Endothelial cell of umbilical vein (primary cell): ENCODE results near the gene FAM3C. TPM values are rescaled to one million over a fixed set of nuclear protein-coding genes. Genes with fewer than 3 reads are reported as not detected.
"Not testable (repeated sequence)": the region's sequence is repeated elsewhere in the genome, so short reads cannot be mapped to it uniquely, and the experiment has no call there.

Source experiments
- BruUV-seq: library from RNA; stranded (reverse); fragments of 400-500 nt; replicated peaks from 2 replicates; lab custom pipeline; 2021; lab: Mats Ljungman, UMichigan
- CTCF ChIA-PET: fragments of 300-600, 350-600 bp; sonication (Branson Sonifier 250); formaldehyde crosslinking; loops from one replicate; lab custom pipeline; 2021; ENCODE audit warnings: antibody characterized with exemption, inconsistent platforms; lab: Charles Lee
- POLR2A ChIA-PET: fragments of 300-600, 350-600 bp; sonication (Branson Sonifier 250); formaldehyde crosslinking; loops from one replicate; lab custom pipeline; 2021; ENCODE audit warnings: antibody characterized with exemption, inconsistent platforms; lab: Charles Lee
- DNase-seq: peaks from one replicate; pipeline ENCODE4 v3.0.0-alpha.2; 2011; ENCODE audit warnings: low read depth, low spot score
- FAIRE-seq: peaks from 2 replicates; lab custom pipeline; 2011; peaks lifted over from hg19 to GRCh38; lab: Jason Lieb, UNC
- H2AFZ ChIP-seq: 2 replicates; pipeline ENCODE4 v1.6.0; 2012; ENCODE audit warnings: low read depth, low read length, control low read depth, inconsistent platforms
- H3K27ac ChIP-seq: 2 replicates; pipeline ENCODE4 v1.5.1; 2011; ENCODE audit warnings: low read depth, mild to moderate bottlenecking, control low read depth, low read length, moderate library complexity; ENCODE audit not compliant: insufficient read depth
- H3K27me3 ChIP-seq, 2 experiments: 2 replicates each; pipeline versions ENCODE4 v1.6.0 to v1.6.1; 2011; ENCODE audit warnings: low read length in 2 of 2, mixed read lengths in 1 of 2; ENCODE audit not compliant: control insufficient read depth in 2 of 2, insufficient read depth in 2 of 2
- H3K36me3 ChIP-seq, 2 experiments: 2 replicates in 1 of 2; 3 replicates in 1 of 2; pipeline ENCODE4 v1.5.1; 2011; ENCODE audit warnings: low read length in 2 of 2, mild to moderate bottlenecking in 1 of 2, moderate library complexity in 1 of 2; ENCODE audit not compliant: control insufficient read depth in 2 of 2, insufficient read depth in 2 of 2; ENCODE audit errors: extremely low read depth in 1 of 2
- H3K4me1 ChIP-seq: 3 replicates; pipeline ENCODE4 v1.5.1; 2011; ENCODE audit warnings: mild to moderate bottlenecking, low read length; ENCODE audit not compliant: control insufficient read depth, insufficient read depth; ENCODE audit errors: extremely low read depth
- H3K4me2 ChIP-seq: 2 replicates; pipeline ENCODE4 v1.6.1; 2011; ENCODE audit warnings: low read length, control low read depth, mixed read lengths; ENCODE audit not compliant: insufficient read depth
- H3K4me3 ChIP-seq, 3 experiments: fragments of 200-600 bp in 1 of 3; sonication (generic), shearing (Covaris generic) in 1 of 3; replicated peaks in 1 of 3; 2 replicates each; pipeline ENCODE4 v1.5.1; 2011 to 2016; ENCODE audit warnings: control low read depth in 3 of 3, low read length in 3 of 3, mild to moderate bottlenecking in 2 of 3, inconsistent platforms in 1 of 3, low read depth in 1 of 3, moderate library complexity in 1 of 3; ENCODE audit not compliant: insufficient read depth in 1 of 3
- H3K79me2 ChIP-seq: 2 replicates; pipeline ENCODE4 v1.6.0; 2012; ENCODE audit warnings: low read length, inconsistent platforms; ENCODE audit not compliant: control insufficient read depth, insufficient read depth
- H3K9ac ChIP-seq: replicated peaks from 2 replicates; pipeline ENCODE3; 2011; ENCODE audit warnings: low read length, control low read depth; ENCODE audit not compliant: insufficient read depth; ENCODE audit errors: extremely low read depth
- H3K9me1 ChIP-seq: replicated peaks from 3 replicates; pipeline ENCODE4 v1.6.0; 2011; ENCODE audit warnings: mild to moderate bottlenecking, low read length; ENCODE audit not compliant: control insufficient read depth, insufficient read depth; ENCODE audit errors: extremely low read depth
- H3K9me3 ChIP-seq: replicated peaks from 2 replicates; pipeline ENCODE4 v1.5.1; 2012; ENCODE audit warnings: low read length, inconsistent platforms; ENCODE audit not compliant: control insufficient read depth, insufficient read depth
- H4K20me1 ChIP-seq: replicated peaks from 2 replicates; pipeline ENCODE3; 2011; ENCODE audit warnings: mild to moderate bottlenecking, low read length; ENCODE audit not compliant: control insufficient read depth, insufficient read depth; ENCODE audit errors: extremely low read depth
- EZH2 ChIP-seq: IDR thresholded peaks from 2 replicates; pipeline ENCODE4 v1.6.1; 2012; ENCODE audit warnings: borderline replicate concordance, low read depth, mild to moderate bottlenecking, moderate library complexity, low read length, inconsistent platforms; ENCODE audit not compliant: severe bottlenecking
- POLR2AphosphoS5 ChIP-seq: IDR thresholded peaks from 2 replicates; pipeline ENCODE4 v1.6.1; 2012; ENCODE audit warnings: low read depth, mild to moderate bottlenecking, control low read depth, low read length, moderate library complexity; ENCODE audit not compliant: insufficient read depth
- dilution Hi-C: fragments of 300-500 bp; cut with MboI; formaldehyde crosslinking; loops from one replicate; pipeline ENCODE4 v1.15.0; 2019; ENCODE audit warnings: low sequenced_read_pairs; ENCODE audit not compliant: extremely low pct_ligation_motif_present
- intact Hi-C: fragments of 100-400 bp; cut with micrococcal nuclease; formaldehyde crosslinking; loops from one replicate; pipeline ENCODE4 v1.10.0; 2022
- polyA plus RNA-seq, 4 experiments: library from polyadenylated mRNA; depleted of rRNA in 3 of 4; stranded (reverse) in 3 of 4; unstranded in 1 of 4; fragments of >200 nt; gene quantifications; 2 replicates each; pipeline versions ENCODE4 v1.2.1 to v1.2.3, GENCODE V29; 2011 to 2012; ENCODE audit warnings: missing spikeins in 1 of 4
- total RNA-seq: library from RNA; stranded (reverse); gene quantifications from 2 replicates; pipeline ENCODE4 v1.2.3, GENCODE V29; 2021

The FAM3C gene
- total and polyA plus RNA-seq, 2 donors (not counting 3 experiments of a cell fraction or from before 2014, with no cell fraction given), result 20.2 to 50.0 TPM

DNA sequence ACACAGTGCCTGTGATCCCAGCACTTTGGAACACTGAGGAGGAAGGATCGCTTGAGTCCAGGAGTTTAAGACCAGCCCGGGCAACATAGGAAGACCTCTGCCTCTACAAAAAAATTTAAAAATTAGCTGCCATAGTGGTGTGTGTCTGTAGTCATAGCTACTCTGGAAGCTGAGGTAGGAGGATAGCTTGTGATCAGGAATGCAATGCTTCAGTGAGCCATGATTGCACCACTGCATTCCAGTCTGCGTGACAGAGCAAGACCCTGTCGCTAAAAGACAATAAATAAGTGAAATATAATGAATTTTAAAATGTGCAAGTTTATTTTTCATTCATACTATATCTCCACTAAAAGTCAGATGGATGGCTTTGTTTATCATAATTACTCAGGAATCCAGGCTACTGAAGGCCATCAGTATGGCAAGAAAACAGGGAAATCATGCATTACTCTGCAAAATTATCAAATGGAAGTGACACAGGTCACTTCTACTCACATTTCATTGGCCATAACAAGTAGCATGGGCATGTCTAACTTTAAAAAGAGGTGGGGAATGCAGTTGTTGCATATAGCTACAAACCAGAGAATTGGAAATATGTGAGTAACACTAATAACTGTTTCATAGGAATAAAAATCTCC is 32.9 kb upstream of the FAM3C start:
- no peak overlapping the region for H2AFZ ChIP-seq
- H3K9me3 ChIP-seq, result no peaks in the 10 kb centered on the region
- intact Hi-C loops, result no loop called here
- dilution Hi-C loops, result no loop called here
- no peaks in the 10 kb centered on the region for H4K20me1 ChIP-seq
- FAIRE-seq, result no peak
- no peak for DNase-seq
- H3K4me3 ChIP-seq, result no peak overlapping the region
- TF ChIP-seq POLR2AphosphoS5 (no peak), EZH2 (no peak)
- no peaks in the 10 kb centered on the region for H3K4me1 ChIP-seq
- H3K27ac ChIP-seq, result no peak overlapping the region
- no peak overlapping the region for H3K9ac ChIP-seq
- no peaks in the 10 kb centered on the region for H3K36me3 ChIP-seq
- no peaks in the 10 kb centered on the region for H3K9me1 ChIP-seq
- peaks cover 0 to 3% of the 10 kb centered on the region in 2 experiments for H3K27me3 ChIP-seq
- ChIA-PET CTCF (interaction anchor here (0.9 kb wide), 1 partner anchor 8 kb away, joined by 3 read pairs; no protein-coding TSS in a partner anchor), POLR2A (no interaction called here)
- no TSS peak for BruUV-seq
- no peak overlapping the region for H3K4me2 ChIP-seq
- H3K79me2 ChIP-seq, result no peaks in the 10 kb centered on the region

DNA sequence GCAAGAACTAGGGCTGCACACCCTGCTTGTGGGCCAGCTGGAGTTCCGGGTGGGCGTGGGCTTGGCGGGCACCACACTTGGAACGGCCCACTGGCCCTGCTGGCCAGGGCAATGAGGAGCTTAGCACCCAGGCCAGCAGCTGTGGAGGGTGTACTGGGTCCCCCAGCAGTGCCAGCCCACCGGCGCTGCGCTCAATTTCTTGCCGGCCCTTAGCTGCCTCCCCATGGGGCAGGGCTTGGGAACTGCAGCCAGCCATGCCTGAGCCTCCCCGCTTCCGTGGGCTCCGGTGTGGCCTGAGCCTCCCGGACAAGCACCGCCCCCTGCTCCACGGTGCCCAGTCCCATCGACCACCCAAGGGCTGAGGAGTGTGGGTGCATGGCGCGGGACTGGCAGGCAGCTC is 25.6 kb upstream of the FAM3C start:
- H3K79me2 ChIP-seq, H3K27me3 ChIP-seq, CTCF ChIA-PET, H3K9me3 ChIP-seq, POLR2A ChIA-PET, H4K20me1 ChIP-seq, intact Hi-C loops, H2AFZ ChIP-seq, H3K9me1 ChIP-seq, H3K4me3 ChIP-seq, H3K4me2 ChIP-seq, dilution Hi-C loops, BruUV-seq, FAIRE-seq, H3K9ac ChIP-seq, H3K36me3 ChIP-seq, H3K27ac ChIP-seq, DNase-seq, H3K4me1 ChIP-seq: not testable (repeated sequence)
